GM18858 (cell line): ENCODE measurements around the gene TPD52L1.
"Not testable (repeated sequence)": the region's sequence is repeated elsewhere in the genome, so short reads cannot be mapped to it uniquely, and the experiment has no call there.

ENCODE experiments used
- ATAC-seq: cut with Tn5 transposase; IDR thresholded peaks from one replicate; pipeline ENCODE4 v1.9.1; 2021; ENCODE audit not compliant: unreplicated experiment

The TPD52L1 gene

GRCh38 chr6:125140808-125141207 is 12.8 kb upstream of the TPD52L1 start:
- no peak for ATAC-seq

- no peak for ATAC-seq
Measured at GRCh38 chr6:125142618-125143017, 11.0 kb upstream of the TPD52L1 start.

- ATAC-seq = no peak
Measured at GRCh38 chr6:125144822-125145221, 8.8 kb upstream of the TPD52L1 start.

GRCh38 chr6:125149256-125150144 is 4.1 kb upstream of the TPD52L1 start:
- ATAC-seq = no peak

GRCh38 chr6:125151700-125152099 is 1.9 kb upstream of the TPD52L1 start:
- no peak for ATAC-seq

GRCh38 chr6:125154118-125154760 is 666 bp downstream of the TPD52L1 start:
- no peak for ATAC-seq

GRCh38 chr6:125154761-125155135 is 1.2 kb downstream of the TPD52L1 start:
- ATAC-seq = no peak

- no peak for ATAC-seq
Measured at GRCh38 chr6:125155344-125155743, 1.8 kb downstream of the TPD52L1 start.

GRCh38 chr6:125156496-125156895 is 2.9 kb downstream of the TPD52L1 start:
- no peak for ATAC-seq

GRCh38 chr6:125157280-125157679 is 3.7 kb downstream of the TPD52L1 start:
- ATAC-seq = no peak

- ATAC-seq = no peak
Measured at GRCh38 chr6:125157725-125158124, 4.2 kb downstream of the TPD52L1 start.

GRCh38 chr6:125163339-125163738 is 9.8 kb downstream of the TPD52L1 start:
- ATAC-seq = not testable (repeated sequence)

GRCh38 chr6:125163811-125164210 is 10.2 kb downstream of the TPD52L1 start:
- no peak for ATAC-seq

GRCh38 chr6:125164696-125165095 is 11.1 kb downstream of the TPD52L1 start:
- ATAC-seq = no peak

- ATAC-seq = no peak
Measured at GRCh38 chr6:125165256-125165655, 11.7 kb downstream of the TPD52L1 start.

GRCh38 chr6:125165776-125166175 is 12.2 kb downstream of the TPD52L1 start:
- ATAC-seq = no peak

- ATAC-seq = no peak
Measured at GRCh38 chr6:125166711-125167110, 13.1 kb downstream of the TPD52L1 start.

GRCh38 chr6:125167579-125167978 is 14.0 kb downstream of the TPD52L1 start:
- ATAC-seq = no peak

- ATAC-seq = no peak
Measured at GRCh38 chr6:125169058-125169457, 15.5 kb downstream of the TPD52L1 start.

- no peak for ATAC-seq
Measured at GRCh38 chr6:125169522-125169921, 15.9 kb downstream of the TPD52L1 start.

- no peak for ATAC-seq
Measured at GRCh38 chr6:125170376-125170775, 16.8 kb downstream of the TPD52L1 start.

- no peak for ATAC-seq
Measured at GRCh38 chr6:125173341-125174095, 19.9 kb downstream of the TPD52L1 start.
